Right lobe of liver (tissue), 6 donors: ENCODE measurements around the gene YWHAG. TPM values are rescaled to one million over a fixed set of nuclear protein-coding genes. Genes with fewer than 3 reads are reported as not detected.

Experiments used
- ATAC-seq, 4 donors: fragments of 200-7000 bp; cut with Tn5 transposase; one replicate each; pipeline ENCODE4 v1.9.1; 2020; ENCODE audit warnings: mild to moderate bottlenecking in 4 of 4, moderate library complexity in 4 of 4
- DNase-seq, 3 donors: peaks; one replicate each; pipeline ENCODE4 v3.0.0-alpha.2; 2020
- H3K27ac ChIP-seq, 3 donors: fragments of 200-600 bp; one replicate each; pipeline ENCODE4 v1.8.0; 2022
- H3K27me3 ChIP-seq, 2 donors: fragments of 200-600 bp; one replicate each; pipeline ENCODE4 v1.8.0; 2022
- H3K36me3 ChIP-seq, 4 donors: fragments of 200-600 bp; sonication (generic) in 1 of 4; one replicate each; pipeline versions ENCODE4 v1.5.1 to v1.8.0; 2017 to 2022; ENCODE audit warnings: control low read depth in 1 of 4
- H3K4me1 ChIP-seq, 4 donors: fragments of 200-600 bp; sonication (generic) in 1 of 4; one replicate each; pipeline versions ENCODE4 v1.5.1 to v1.8.0; 2017 to 2022; ENCODE audit warnings: control low read depth in 1 of 4
- H3K4me3 ChIP-seq, 3 donors: fragments of 200-600 bp; one replicate each; pipeline ENCODE4 v1.8.0; 2022
- H3K9me3 ChIP-seq, 4 donors: fragments of 200-600 bp; sonication (generic) in 1 of 4; one replicate each; pipeline versions ENCODE4 v1.5.1 to v1.8.0; 2017 to 2022; ENCODE audit warnings: control low read depth in 1 of 4
- CTCF ChIP-seq, 4 donors: fragments of 200-600 bp in 3 of 4; fragments of 450-650 bp in 1 of 4; IDR thresholded peaks; one replicate each; pipeline versions ENCODE4 v1.5.1 to v1.8.0; 2016 to 2022; ENCODE audit warnings: antibody characterized with exemption in 4 of 4, mild to moderate bottlenecking in 2 of 4
- POLR2A ChIP-seq: fragments of 450-650 bp; IDR thresholded peaks from one replicate; pipeline ENCODE4 v1.6.1; 2017; ENCODE audit warnings: antibody characterized with exemption, mild to moderate bottlenecking
- WGBS: methylation state at CpG from one replicate; pipeline ENCODE4 v1.1.6; 2018; ENCODE audit warnings: low coverage, low lambda C conversion rate; ENCODE audit not compliant: insufficient coverage; ENCODE audit errors: missing lambda C conversion rate; 5-methylcytosine and 5-hydroxymethylcytosine counted together
- intact Hi-C, 2 donors: fragments of 100-400 bp; cut with DNase I; formaldehyde crosslinking; loops; one replicate each; pipeline versions ENCODE4 v1.11.2 to v1.14.1; 2022
- total RNA-seq, 6 experiments: library from RNA; depleted of rRNA in 2 of 6; stranded (reverse); fragments of >200 nt in 2 of 6; fragmentation: NEBNext Ultra II Directional in 3 of 6; extraction: Animal tissue kit (Norgen Biotek cat#: 25700) in 3 of 6; gene quantifications; one replicate each; pipeline versions ENCODE4 v1.1.0 to v1.2.4, GENCODE V29; 2016 to 2023
- donor health status: DM: no; HTN: yes; CAD: no.
- donor health status: DM: no; HTN: no; CAD: no.
- donor health status: DM: no; HTN: no; CAD: no.
- donor health status: DM: no; HTN: yes; CAD: no.
- donor health status: DM: no; HTN: yes; CAD: no.

The YWHAG gene
- total RNA-seq, 6 experiments from 2014 or later = 43.5 to 69.1 (median 58.4) TPM

- peaks cover 0 to 31% (median 9%) of the 10 kb centered on the region in 4 donors for H3K36me3 ChIP-seq
- intact Hi-C loops = no loop called here
- no peaks in the 10 kb centered on the region for H3K27me3 ChIP-seq
Measured at GRCh38 chr7:76327610-76328009, 31.2 kb downstream of the YWHAG start.

GRCh38 chr7:76326646-76327233 is 32.1 kb downstream of the YWHAG start:
- TF ChIP-seq CTCF (IDR thresholded peaks at IDR 0.05) = no peak
- TF ChIP-seq POLR2A = no peak
- intact Hi-C loops = no loop called here
- ATAC-seq (no peak), DNase-seq (no peak)
- Histone ChIP-seq H3K4me3 (no peak overlapping the region), H3K9me3 (no peaks in the 10 kb centered on the region), H3K36me3 (peaks cover 0 to 31% (median 10%) of the 10 kb centered on the region in 4 donors), H3K4me1 (peaks cover 0 to 19% (median 5%) of the 10 kb centered on the region in 4 donors), H3K27me3 (no peaks in the 10 kb centered on the region), H3K27ac (no peak overlapping the region)
- 68% methylated on average over 5 of the region's 5 CpGs for whole genome bisulfite sequencing

More at GRCh38 chr7:76327610-76328009, 31.2 kb downstream of the YWHAG start:
- WGBS = 29% methylated on average over 5 of the region's 7 CpGs
- Histone ChIP-seq H3K4me3 (no peak overlapping the region), H3K4me1 (peaks cover 0 to 25% (median 5%) of the 10 kb centered on the region in 4 donors), H3K27ac (no peak overlapping the region), H3K9me3 (no peaks in the 10 kb centered on the region)
- no peak for TF ChIP-seq POLR2A
- TF ChIP-seq CTCF (IDR thresholded peaks at IDR 0.05) = no peak
- DNase-seq (no peak), ATAC-seq (no peak)

GRCh38 chr7:76325811-76326210 is 33.0 kb downstream of the YWHAG start:
- ATAC-seq (no peak), DNase-seq (no peak)
- H3K27me3 ChIP-seq = no peaks in the 10 kb centered on the region
- TF ChIP-seq POLR2A = no peak
- TF ChIP-seq CTCF (IDR thresholded peaks at IDR 0.05) = no peak
- WGBS = 85% methylated on average over 5 of the region's 5 CpGs
- H3K9me3 ChIP-seq = no peaks in the 10 kb centered on the region
- peaks cover 0 to 31% (median 10%) of the 10 kb centered on the region in 4 donors for H3K36me3 ChIP-seq
- H3K27ac ChIP-seq = no peak overlapping the region
- peaks cover 0 to 13% (median 3%) of the 10 kb centered on the region in 4 donors for H3K4me1 ChIP-seq
- no peak overlapping the region for H3K4me3 ChIP-seq
- intact Hi-C loops = no loop called here

DNA sequence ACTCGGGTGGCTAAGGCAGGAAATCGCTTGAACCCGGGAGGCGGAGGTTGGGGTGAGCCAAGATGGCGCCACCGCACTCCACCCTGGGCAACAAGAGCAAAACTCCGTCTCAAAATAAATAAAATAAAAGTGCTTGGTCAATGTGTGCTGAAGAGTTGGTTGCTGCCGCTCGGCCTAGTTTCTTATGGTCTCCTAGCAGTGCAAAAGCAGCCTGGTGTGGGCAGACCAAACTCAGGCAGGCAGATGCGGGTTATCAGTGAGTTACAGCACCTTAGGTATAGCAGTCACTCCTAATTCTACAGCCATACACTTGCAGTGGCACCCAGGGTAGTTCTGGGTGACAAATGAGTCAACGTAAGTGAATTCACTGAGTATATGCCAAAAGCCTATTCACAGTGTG is 33.7 kb downstream of the YWHAG start:
- no peak overlapping the region for H3K27ac ChIP-seq
- 95% methylated on average over 11 of the region's 11 CpGs for WGBS
- peaks cover 0 to 31% (median 10%) of the 10 kb centered on the region in 4 donors for H3K36me3 ChIP-seq
- no peak for TF ChIP-seq POLR2A
- no peak for TF ChIP-seq CTCF (IDR thresholded peaks at IDR 0.05)
- no peaks in the 10 kb centered on the region for H3K27me3 ChIP-seq
- H3K4me3 ChIP-seq = no peak overlapping the region
- no peaks in the 10 kb centered on the region for H3K9me3 ChIP-seq
- ATAC-seq (no peak), DNase-seq (no peak)
- H3K4me1 ChIP-seq = peaks cover 0 to 6% (median 0%) of the 10 kb centered on the region in 4 donors
- intact Hi-C loops = no loop called here
